GM12801 (cell line): ENCODE data around the gene MAFG.

ENCODE experiments used
- CTCF ChIP-seq: IDR thresholded peaks from one replicate; pipeline ENCODE4 v1.5.1; 2011; ENCODE audit warnings: control low read depth; ENCODE audit not compliant: insufficient read length; ENCODE audit errors: extremely low read depth

Gene MAFG

GRCh38 chr17:81960130-81960958 is 32.8 kb upstream of the MAFG start:
- TF ChIP-seq CTCF: no peak

- no peak for TF ChIP-seq CTCF
These were observed 32.0 kb upstream of the MAFG start for GRCh38 chr17:81959362-81960129.

GRCh38 chr17:81958633-81959342 is 31.3 kb upstream of the MAFG start:
- no peak for TF ChIP-seq CTCF

GRCh38 chr17:81957691-81958432 is 30.3 kb upstream of the MAFG start:
- no peak for TF ChIP-seq CTCF

- TF ChIP-seq CTCF: no peak
These were observed 29.4 kb upstream of the MAFG start for GRCh38 chr17:81956607-81957589.

GRCh38 chr17:81955756-81956544 is 28.4 kb upstream of the MAFG start:
- TF ChIP-seq CTCF: no peak
